VCaP (cell line): ENCODE data around the gene TRIO.

Experiments
- H3K27ac ChIP-seq: fragments of 450-650 bp; 2 replicates; pipeline ENCODE4 v1.5.1; 2017
- CTCF ChIP-seq: fragments of 450-650 bp; conservative IDR thresholded peaks from 2 replicates; pipeline ENCODE4 v1.5.1; 2017; ENCODE audit warnings: mild to moderate bottlenecking, moderate library complexity

The TRIO gene

GRCh38 chr5:14238272-14238671, 95.1 kb downstream of the TRIO start:
- no peak overlapping the region for H3K27ac ChIP-seq

GRCh38 chr5:14239404-14239803, 96.3 kb downstream of the TRIO start:
- TF ChIP-seq CTCF, result no peak
- H3K27ac ChIP-seq, result no peak overlapping the region

More at GRCh38 chr5:14238272-14238671, 95.1 kb downstream of the TRIO start:
- TF ChIP-seq CTCF, result no peak

- H3K27ac ChIP-seq, result no peak overlapping the region
- no peak for TF ChIP-seq CTCF
Observed at GRCh38 chr5:14239951-14240350, 96.8 kb downstream of the TRIO start.

GRCh38 chr5:14240359-14240758, 97.2 kb downstream of the TRIO start:
- no peak overlapping the region for H3K27ac ChIP-seq
- no peak for TF ChIP-seq CTCF

- no peak overlapping the region for H3K27ac ChIP-seq
- no peak for TF ChIP-seq CTCF
Observed at GRCh38 chr5:14241141-14241540, 98.0 kb downstream of the TRIO start.

GRCh38 chr5:14242447-14242846, 99.3 kb downstream of the TRIO start:
- TF ChIP-seq CTCF, result no peak
- no peak overlapping the region for H3K27ac ChIP-seq

- TF ChIP-seq CTCF, result no peak
- no peak overlapping the region for H3K27ac ChIP-seq
Observed at GRCh38 chr5:14242871-14243383, 99.8 kb downstream of the TRIO start.
